K562 (cell line): ENCODE measurements around the gene NYAP1. TPM values are rescaled to one million over a fixed set of nuclear protein-coding genes. Genes with fewer than 3 reads are reported as not detected.
"Not testable (repeated sequence)": the region's sequence is repeated elsewhere in the genome, so short reads cannot be mapped to it uniquely, and the experiment has no call there.

ENCODE experiments used
- ATAC-seq: fragments of 200-7000 bp; cut with Tn5 transposase; 3 replicates; pipeline ENCODE4 v1.9.1; 2020; ENCODE audit warnings: moderate library complexity
- BruUV-seq: library from RNA; stranded (reverse); fragments of 400-500 nt; replicated peaks from 2 replicates; lab custom pipeline; 2021; lab: Mats Ljungman, UMichigan
- CTCF ChIA-PET: fragments of 300-600 bp; formaldehyde crosslinking; extraction: SDS; loops from one replicate; lab custom pipeline; 2021; ENCODE audit warnings: low intra/inter-chr PET ratio; lab: Yijun Ruan, JAX
- POLR2A ChIA-PET: fragments of 300-600, 350-650 bp; sonication (Branson Sonifier 250); formaldehyde crosslinking; extraction: SDS; loops from one replicate; lab custom pipeline; 2021; ENCODE audit warnings: antibody characterized with exemption, inconsistent platforms; lab: Yijun Ruan, JAX
- DNase-seq, 4 experiments: peaks; one replicate each; pipeline versions ENCODE4 v3.0.0 to v3.0.0-alpha.2; 2011 to 2018; ENCODE audit warnings: low spot score in 3 of 4, mixed read lengths in 3 of 4; ENCODE audit errors: extremely low read depth in 1 of 4
- FAIRE-seq: peaks from 2 replicates; lab custom pipeline; 2011; peaks lifted over from hg19 to GRCh38; lab: Jason Lieb, UNC
- H2AFZ ChIP-seq: 2 replicates; pipeline ENCODE4 v1.6.0; 2011; ENCODE audit warnings: low read depth, low read length, control low read depth, inconsistent platforms
- H3K27ac ChIP-seq: fragments of 200-600 bp; 3 replicates; pipeline ENCODE4 v1.8.0; 2011; ENCODE audit warnings: low read depth, mild to moderate bottlenecking, control low read depth, inconsistent platforms, low read length, moderate library complexity, mixed read lengths; ENCODE audit errors: extremely low read depth
- H3K27me3 ChIP-seq, 2 experiments: fragments of 300-600 bp in 1 of 2; 2 replicates in 1 of 2; 3 replicates in 1 of 2; pipeline versions ENCODE4 v1.6.0 to v1.8.0; 2011; ENCODE audit warnings: inconsistent platforms in 2 of 2, low read length in 2 of 2, mild to moderate bottlenecking in 1 of 2, mixed read lengths in 1 of 2, moderate library complexity in 1 of 2; ENCODE audit not compliant: control insufficient read depth in 2 of 2, insufficient read depth in 2 of 2
- H3K36me3 ChIP-seq: fragments of 300-600 bp; 3 replicates; pipeline ENCODE4 v1.8.0; 2011; ENCODE audit warnings: mild to moderate bottlenecking, low read length, inconsistent platforms; ENCODE audit not compliant: control insufficient read depth, insufficient read depth
- H3K4me1 ChIP-seq, 2 experiments: fragments of 200-600 bp in 1 of 2; replicated peaks in 1 of 2; 2 replicates in 1 of 2; 3 replicates in 1 of 2; pipeline versions ENCODE4 v1.5.1 to v1.8.0; 2011; ENCODE audit warnings: inconsistent platforms in 2 of 2, low read length in 2 of 2, mild to moderate bottlenecking in 1 of 2, mixed read lengths in 1 of 2, moderate library complexity in 1 of 2; ENCODE audit not compliant: control insufficient read depth in 2 of 2, insufficient read depth in 2 of 2
- H3K4me2 ChIP-seq: 2 replicates; pipeline ENCODE4 v1.6.1; 2011; ENCODE audit warnings: low read length, control low read depth, inconsistent platforms, mixed read lengths; ENCODE audit not compliant: insufficient read depth
- H3K4me3 ChIP-seq: fragments of 200-600 bp; sonication (generic), shearing (Covaris generic); 2 replicates; pipeline ENCODE4 v1.5.1; 2016; ENCODE audit warnings: control low read depth, inconsistent platforms
- H3K79me2 ChIP-seq: fragments of 200-600 bp; 3 replicates; pipeline ENCODE4 v1.8.0; 2011; ENCODE audit warnings: low read length, inconsistent platforms; ENCODE audit not compliant: control insufficient read depth, insufficient read depth
- H3K9ac ChIP-seq, 2 experiments: 2 replicates each; pipeline versions ENCODE4 v1.6.0 to v1.6.1; 2011; ENCODE audit warnings: low read depth in 2 of 2, low read length in 2 of 2, control low read depth in 1 of 2, inconsistent platforms in 1 of 2, mild to moderate bottlenecking in 1 of 2, mixed read lengths in 1 of 2; ENCODE audit not compliant: insufficient read depth in 1 of 2
- H3K9me1 ChIP-seq: one replicate; pipeline ENCODE4 v1.6.0; 2011; ENCODE audit warnings: inconsistent platforms, mild to moderate bottlenecking, low read length, moderate library complexity; ENCODE audit not compliant: control insufficient read depth, insufficient read depth
- H3K9me3 ChIP-seq: replicated peaks from 2 replicates; pipeline ENCODE4 v1.5.1; 2011; ENCODE audit warnings: low read depth, low read length, inconsistent platforms; ENCODE audit not compliant: control insufficient read depth, insufficient read depth
- H4K20me1 ChIP-seq: replicated peaks from 2 replicates; pipeline ENCODE4 v1.6.1; 2011; ENCODE audit warnings: low read length, inconsistent platforms, mixed read lengths; ENCODE audit not compliant: control insufficient read depth, insufficient read depth
- CEBPB ChIP-seq: fragments of 450-650 bp; IDR thresholded peaks from 2 replicates; pipeline ENCODE4 v1.6.1; 2016; ENCODE audit warnings: missing genetic modification characterization, missing compliant biosample characterization
- CEBPG ChIP-seq, 3 experiments: fragments of 200-800 bp in 1 of 3; sonication (Bioruptor generic) in 1 of 3; sonication (generic) in 1 of 3; formaldehyde crosslinking in 1 of 3; IDR thresholded peaks in 2 of 3; conservative IDR thresholded peaks in 1 of 3; 2 replicates each; pipeline versions ENCODE4 v1.6.1 to v1.8.0; 2016 to 2022; ENCODE audit warnings: missing compliant biosample characterization in 2 of 3, missing genetic modification characterization in 2 of 3, mild to moderate bottlenecking in 1 of 3, missing genetic modification reagents in 1 of 3
- NCOA4 ChIP-seq: fragments of 450-650 bp; IDR thresholded peaks from 2 replicates; pipeline ENCODE4 v1.6.1; 2018; ENCODE audit warnings: mild to moderate bottlenecking; ENCODE audit not compliant: partially characterized antibody
- ZNF121 ChIP-seq: sonication (generic); formaldehyde crosslinking; conservative IDR thresholded peaks from 2 replicates; pipeline ENCODE4 v1.8.0; 2022; ENCODE audit warnings: missing genetic modification reagents
- WGBS: fragments of 100-300 bp; shearing (Covaris generic); methylation state at CpG from one replicate; pipeline ENCODE4 v1.1.6; 2016; ENCODE audit warnings: low coverage, mixed read lengths; ENCODE audit not compliant: insufficient coverage; ENCODE audit errors: missing lambda C conversion rate; 5-methylcytosine and 5-hydroxymethylcytosine counted together
- in situ Hi-C: fragments of 300-500 bp; cut with MboI; formaldehyde crosslinking; loops from 4 replicates; pipeline ENCODE4 v1.15.0; 2018; ENCODE audit warnings: inconsistent platforms, mixed read lengths
- intact Hi-C: fragments of 100-400 bp; cut with micrococcal nuclease; formaldehyde crosslinking; loops from 2 replicates; pipeline ENCODE4 v1.14.2; 2022
- polyA plus RNA-seq, 8 experiments: library from polyadenylated mRNA; depleted of rRNA in 4 of 8; stranded (reverse) in 5 of 8; unstranded in 3 of 8; fragments of >200 nt; fragmentation: Nextera tagmentation in 2 of 8; fragmentation: Illumina TruSeq in 1 of 8; extraction: Ambion mirVana in 2 of 8; extraction: Trizol in 1 of 8; gene quantifications; 2 replicates each; pipeline versions ENCODE4 v1.2.1 to v1.2.3, GENCODE V29; 2011 to 2014; ENCODE audit warnings: inconsistent platforms in 1 of 8, missing spikeins in 1 of 8
- total RNA-seq, 7 experiments: library from RNA; depleted of rRNA in 6 of 7; stranded (reverse); fragments of >200 nt in 6 of 7; fragmentation: Illumina TruSeq in 2 of 7; extraction: Trizol in 2 of 7; gene quantifications; 2 replicates each; pipeline versions ENCODE4 v1.2.1 to v1.2.3, GENCODE V29; 2011 to 2021; ENCODE audit warnings: low replicate concordance in 1 of 7

The NYAP1 gene
- total and polyA plus RNA-seq, 9 of the 15 experiments (the other 6 are each of a cell fraction or from before 2014, with no cell fraction given), result 0.11 to 0.88 (median 0.22) TPM; not detected in 2

DNA sequence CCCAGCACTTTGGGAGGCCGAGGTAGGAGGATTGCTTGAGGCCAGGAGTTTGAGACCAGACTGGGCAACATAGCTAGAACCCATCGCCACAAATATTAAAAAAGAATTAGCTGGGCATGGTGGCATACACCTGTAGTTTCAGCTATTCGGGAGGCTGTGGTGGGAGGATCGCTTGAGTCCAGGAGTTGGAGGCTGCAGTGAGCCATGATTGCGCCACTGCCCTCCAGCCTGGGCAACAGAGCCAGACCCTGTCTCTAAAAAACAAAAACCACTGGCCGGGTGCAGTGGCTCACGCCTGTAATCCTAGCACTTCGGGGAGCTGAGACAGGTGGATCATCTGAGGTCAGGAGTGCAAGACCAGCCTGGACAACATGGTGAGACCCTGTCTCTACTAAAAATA, 29.9 kb upstream of the NYAP1 start:
- POLR2A ChIA-PET, result interaction anchor here (0.7 to 3.3 kb wide), 4 partner anchors 12 to 30 kb away, joined by 3 to 20 read pairs (median 6); partner anchors contain the start of genes MEPCE, NYAP1 and ZCWPW1
- 81% methylated on average over 8 of the region's 8 CpGs for WGBS

DNA sequence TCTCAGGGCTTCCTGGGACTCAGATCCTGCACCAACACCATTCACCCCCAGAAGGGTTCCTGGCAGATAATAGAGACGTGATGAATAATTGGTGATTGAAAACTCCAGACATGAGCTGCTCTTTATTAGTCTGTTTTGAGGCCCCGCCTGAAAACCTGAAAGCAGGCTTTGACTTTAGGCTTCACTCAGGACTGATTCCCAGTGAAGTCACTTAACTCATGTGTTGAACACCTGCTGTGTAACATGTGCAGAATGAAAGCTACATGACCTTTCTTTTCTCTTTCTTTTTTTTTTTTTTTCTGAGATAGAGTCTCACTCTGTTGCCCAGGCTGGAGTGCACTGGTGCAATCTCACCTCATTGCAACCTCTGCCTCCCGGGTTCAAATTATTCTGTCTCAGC, 28.5 kb upstream of the NYAP1 start:
- H3K4me2 ChIP-seq, result no peak overlapping the region
- intact Hi-C loops, result no loop called here
- no peak overlapping the region for H3K4me3 ChIP-seq
- peak overlapping the region; percentile 46; the same call in 1 of the 2 replicates for H2AFZ ChIP-seq
- no peaks in the 10 kb centered on the region for H3K9me3 ChIP-seq
- BruUV-seq, result no TSS peak
- no peak overlapping the region for H3K27ac ChIP-seq
- H4K20me1 ChIP-seq, result no peaks in the 10 kb centered on the region
- FAIRE-seq (no peak), ATAC-seq (no peak)
- WGBS, result 61% methylated on average over 3 of the region's 3 CpGs
- H3K79me2 ChIP-seq, result peaks cover 2% of the 10 kb centered on the region; the same call in 2 of the 3 replicates
- no peaks in the 10 kb centered on the region for H3K9me1 ChIP-seq
- CTCF ChIA-PET, result interaction anchor here (0.9 kb wide), 1 partner anchor 11 kb away, joined by 3 read pairs; no protein-coding TSS in a partner anchor
- H3K4me1 ChIP-seq, result peaks cover 3 to 23% of the 10 kb centered on the region in 2 experiments; a peak in 3 of 5 replicates
- POLR2A ChIA-PET, result interaction anchor here (0.9 to 3.3 kb wide), 6 partner anchors 9 to 108 kb away, joined by 3 to 20 read pairs (median 8); partner anchors contain the start of genes MEPCE and ZCWPW1
- H3K9ac ChIP-seq, result no peak overlapping the region; a peak in 1 of 4 replicates
- H3K27me3 ChIP-seq, result no peaks in the 10 kb centered on the region
- TF ChIP-seq ZNF121 (CRISPR knock-in tag) (peak; percentile 27; the same call in 1 of the 2 replicates), NCOA4 (no peak)
- TF ChIP-seq, all 486 proteins: peak for 1
- no peak for DNase-seq
- no peaks in the 10 kb centered on the region for H3K36me3 ChIP-seq
- in situ Hi-C loops, result loop anchor here (25.0 kb wide), 1 partner anchor 107 kb away; the partner anchor contains the start of gene SAP25

More for the DNA sequence above, 29.9 kb upstream of the NYAP1 start:
- H3K4me3 ChIP-seq; H3K4me2 ChIP-seq; BruUV-seq; H3K79me2 ChIP-seq; TF ChIP-seq CEBPG (tag; conservative IDR thresholded peaks at IDR 0.05 in 1 of 2, IDR thresholded peaks at IDR 0.05 in 1 of 2): not testable (repeated sequence)
- TF ChIP-seq ZNF121 (CRISPR knock-in tag) (peak; percentile 79), CEBPB (tag) (peak; percentile 47; the same call in 1 of the 2 replicates), CEBPG (CRISPR knock-in tag; IDR thresholded peaks at IDR 0.05) (peak; percentile 31; the same call in 1 of the 2 replicates)
- TF ChIP-seq, all 486 proteins: peak for 3; not testable (repeated sequence) for 483
- ATAC-seq, DNase-seq, CTCF ChIA-PET, H3K9me3 ChIP-seq, H3K27me3 ChIP-seq, H3K9me1 ChIP-seq, intact Hi-C loops, FAIRE-seq, H3K36me3 ChIP-seq, H4K20me1 ChIP-seq, H3K27ac ChIP-seq, H2AFZ ChIP-seq, H3K9ac ChIP-seq: not testable (repeated sequence)
- in situ Hi-C loops, result loop anchor here (25.0 kb wide), 1 partner anchor 108 kb away; the partner anchor contains the start of gene SAP25
- peaks cover 3 to 31% of the 10 kb centered on the region in 2 experiments; a peak in 3 of 5 replicates for H3K4me1 ChIP-seq
